GM18520 (cell line): ENCODE data around the gene KRT33B.
"Not testable (repeated sequence)": the region's sequence is repeated elsewhere in the genome, so short reads cannot be mapped to it uniquely, and the experiment has no call there.

Experiments
- ATAC-seq: cut with Tn5 transposase; IDR thresholded peaks from one replicate; pipeline ENCODE4 v1.9.1; 2021; ENCODE audit not compliant: unreplicated experiment

The KRT33B gene

DNA sequence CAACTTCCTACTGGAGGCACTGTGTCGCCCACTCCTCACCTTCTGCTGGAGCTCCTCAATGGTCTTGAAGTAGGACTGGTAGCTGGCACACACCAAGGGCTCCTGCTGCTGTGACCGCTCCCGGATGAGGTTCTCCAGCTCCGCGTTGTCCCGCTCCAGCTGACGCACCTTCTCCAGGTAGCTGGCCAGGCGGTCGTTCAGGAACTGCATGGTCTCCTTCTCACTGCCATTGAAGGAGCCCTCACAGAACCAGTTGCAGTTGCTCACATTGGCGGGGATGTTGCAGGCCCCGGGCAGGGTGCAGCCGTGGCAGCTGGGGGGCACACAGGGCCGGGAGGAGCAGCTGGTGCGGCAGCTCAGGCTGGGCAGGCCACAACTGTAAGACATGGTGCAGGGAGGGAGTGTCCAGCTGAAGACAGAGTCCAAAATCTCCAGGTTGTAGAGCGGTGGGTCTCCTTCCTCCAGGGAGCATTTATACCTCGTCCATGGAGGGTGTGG, 19.2 kb downstream of the KRT33B start, which contains the start of gene KRT33A:
Gene KRT33A, minus strand, starts transcription at position 448 of the 498 bp plus-strand sequence. Its CDS starts 61 bp downstream, at position 387.
- not testable (repeated sequence) for ATAC-seq

DNA sequence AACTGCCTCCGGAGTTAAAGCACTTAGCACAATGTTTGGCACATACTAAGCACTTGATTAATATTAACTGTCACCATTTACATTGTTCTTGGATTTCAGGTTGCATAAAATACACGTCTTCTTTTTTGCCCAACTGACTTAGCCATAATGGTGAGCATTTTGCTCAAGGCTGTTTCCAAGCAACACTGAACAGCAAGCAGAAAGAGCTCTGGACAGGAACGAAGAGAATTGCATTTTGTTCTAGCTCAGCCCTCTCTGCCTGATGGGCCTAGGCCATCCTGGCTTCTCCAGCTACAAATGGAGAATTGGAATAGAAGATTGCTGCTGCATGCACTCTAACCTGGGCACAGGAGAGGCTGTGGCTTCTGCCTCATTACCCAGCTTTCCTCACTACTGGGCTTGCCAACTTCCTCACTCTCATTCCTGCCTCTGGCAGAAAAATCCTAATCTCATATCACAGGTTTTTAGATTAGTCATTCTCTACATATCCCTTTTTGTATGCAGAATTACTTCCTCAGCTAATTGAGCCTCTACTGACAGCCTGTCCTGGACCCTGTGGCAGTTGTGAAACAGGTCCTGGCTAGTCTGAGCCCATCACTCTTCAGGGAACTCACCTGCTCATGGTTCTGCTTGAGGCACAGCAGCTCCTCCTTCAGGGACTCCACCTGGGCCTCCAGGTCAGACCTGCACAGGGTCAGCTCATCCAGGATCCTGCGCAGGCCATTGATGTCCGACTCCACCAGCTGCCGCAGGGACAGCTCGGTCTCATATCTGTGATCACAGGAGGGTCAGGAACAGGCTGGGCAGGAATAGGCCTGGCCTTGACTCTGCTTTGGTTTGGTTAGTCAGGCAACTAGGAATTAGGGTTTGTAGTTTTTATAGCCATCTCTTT, 21.5 kb downstream of the KRT33B start:
- no peak for ATAC-seq

DNA sequence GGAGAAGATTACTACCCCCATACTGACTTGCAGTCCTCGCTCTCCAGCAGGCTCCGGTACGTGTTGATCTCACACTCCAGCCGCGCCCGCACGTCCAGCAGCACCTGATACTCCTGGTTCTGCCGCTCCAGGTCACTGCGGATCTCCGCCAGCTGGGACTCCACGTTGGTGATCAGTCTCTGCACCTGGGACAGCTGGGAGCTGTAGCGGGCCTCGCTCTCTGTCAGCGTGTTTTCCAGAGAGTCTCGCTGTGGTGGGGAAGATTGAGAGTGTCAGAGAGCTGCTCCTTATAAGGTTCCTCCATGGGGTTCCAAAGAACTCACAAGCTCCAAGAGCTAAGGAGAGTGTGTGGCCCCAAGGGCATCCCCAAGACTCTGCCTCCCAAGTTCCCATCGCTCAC, 23.2 kb downstream of the KRT33B start:
- not testable (repeated sequence) for ATAC-seq

DNA sequence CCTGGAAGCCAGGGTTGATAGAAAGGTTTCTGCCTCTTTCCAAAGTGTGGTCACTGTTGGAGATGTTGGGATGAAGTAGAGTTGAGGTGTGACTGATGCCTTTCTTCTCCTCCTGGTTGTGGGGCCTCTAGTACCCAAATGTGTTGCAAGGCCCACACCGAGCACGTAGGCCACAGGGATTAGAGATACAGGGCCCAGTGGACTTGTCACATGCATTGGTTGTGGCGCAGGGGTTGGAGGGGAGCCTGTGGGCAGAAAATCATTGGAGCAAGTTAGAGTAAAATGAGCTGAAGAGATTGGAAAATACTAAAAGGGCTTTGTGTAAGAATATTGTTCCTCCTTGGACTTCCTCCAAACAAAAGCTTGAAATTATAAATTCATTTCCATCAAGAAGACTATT, 23.6 kb downstream of the KRT33B start:
- no peak for ATAC-seq

DNA sequence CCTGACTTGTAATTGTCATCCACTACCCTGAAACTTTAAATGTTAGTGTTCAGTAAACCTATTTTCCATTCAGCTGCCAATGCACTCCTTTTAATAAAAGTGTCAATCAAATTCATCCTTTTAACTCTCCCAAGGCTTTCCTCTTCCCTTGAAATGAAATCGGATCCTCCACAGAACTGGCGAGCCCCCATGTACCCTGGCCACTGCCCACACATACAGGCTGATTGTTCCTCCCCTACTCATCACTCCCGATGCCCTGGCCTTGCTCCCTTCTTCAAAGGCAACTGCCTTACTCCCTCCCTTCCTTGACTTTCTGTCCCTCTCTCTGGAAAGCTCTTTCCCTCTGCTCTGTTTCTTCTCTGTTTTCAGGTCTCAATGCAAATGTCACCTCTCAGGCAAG, 26.6 kb downstream of the KRT33B start:
- ATAC-seq: no peak

DNA sequence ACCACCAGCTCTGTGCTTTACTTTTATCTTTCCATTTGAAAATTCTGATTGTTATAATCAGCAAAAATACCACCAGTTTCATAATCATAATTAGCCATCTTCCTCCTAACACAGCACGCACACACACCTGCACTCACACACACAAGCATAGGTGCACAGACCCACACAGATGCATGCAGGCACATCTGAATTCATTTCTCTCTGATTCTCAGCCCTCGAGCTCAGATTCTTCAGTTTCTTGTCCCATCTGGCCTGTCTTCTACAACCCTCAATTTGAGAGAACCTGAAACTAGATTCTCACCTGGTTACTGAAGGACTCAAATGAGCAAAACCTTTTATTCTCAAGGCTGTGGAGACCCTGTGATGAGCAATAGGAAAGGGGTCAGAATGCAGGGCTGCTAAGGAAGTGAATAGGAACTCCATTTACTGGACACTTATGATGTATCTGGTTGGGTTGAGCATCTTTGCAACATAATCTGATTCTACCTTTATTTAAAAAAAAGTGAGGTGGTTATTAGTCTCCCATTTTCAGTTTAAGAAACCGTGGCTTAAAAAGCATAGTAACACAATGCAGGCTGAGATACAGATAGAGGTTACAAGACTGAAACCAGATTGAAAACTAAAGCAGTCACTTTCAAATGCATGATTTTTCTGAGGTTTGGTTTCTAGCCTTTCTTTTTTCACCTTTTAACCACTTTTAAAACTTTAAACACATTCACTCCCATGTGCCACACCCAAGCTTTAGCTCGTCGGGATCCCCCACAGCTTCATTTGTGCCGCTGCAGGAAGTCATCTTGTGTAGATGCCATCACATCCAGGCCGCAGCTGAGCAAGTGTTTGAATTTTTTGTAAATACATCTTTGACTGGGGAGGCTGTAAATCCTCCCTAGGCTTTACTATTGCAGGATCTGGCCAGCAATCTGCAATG, 28.4 kb downstream of the KRT33B start:
- no peak for ATAC-seq

DNA sequence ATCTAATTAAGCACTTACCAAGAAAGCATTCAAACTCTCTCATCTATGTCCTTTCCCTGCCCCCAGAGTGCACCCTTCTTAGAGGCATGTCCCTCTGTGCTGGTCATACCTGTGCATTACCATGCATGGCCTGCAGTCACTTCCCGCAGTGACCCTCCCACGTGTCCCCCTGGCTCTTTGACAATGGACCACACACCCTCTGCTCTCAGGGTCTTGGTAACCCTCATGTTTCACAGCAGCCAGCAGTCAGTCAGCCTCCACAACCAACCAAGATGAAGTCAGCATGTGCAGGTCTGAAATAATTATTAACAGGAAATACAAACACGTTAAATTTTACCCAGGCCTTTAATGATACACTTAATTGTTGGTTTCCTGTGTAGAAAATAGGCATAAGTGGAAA, 29.1 kb downstream of the KRT33B start:
- no peak for ATAC-seq

DNA sequence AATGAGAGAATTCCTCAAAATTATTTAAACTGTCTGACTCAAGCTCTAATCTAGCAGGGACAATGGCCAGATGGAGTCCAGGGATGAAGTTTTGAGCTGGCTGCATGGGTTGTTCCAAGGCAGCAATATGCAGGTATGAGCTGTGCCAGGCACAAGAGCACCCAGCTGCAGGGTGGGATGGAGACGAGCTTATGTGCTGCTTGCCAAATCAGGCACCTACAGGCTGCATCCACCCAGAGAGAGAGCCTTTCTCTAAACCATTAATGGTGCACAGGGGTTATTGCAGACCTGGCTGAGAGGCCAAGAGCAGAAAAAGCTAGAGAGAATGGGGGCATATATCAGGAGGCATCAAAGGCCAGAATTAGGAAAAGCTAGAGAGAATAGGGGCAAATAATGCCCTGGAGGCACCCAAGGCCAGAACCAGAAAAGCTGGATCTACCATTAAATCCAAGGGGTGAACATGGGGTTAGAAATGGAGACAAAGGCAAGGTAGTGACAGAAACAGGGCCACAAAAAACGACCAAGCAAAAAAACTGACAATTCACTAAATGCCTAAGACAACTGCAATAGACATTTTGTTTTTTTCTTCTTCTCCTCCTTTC, 29.9 kb downstream of the KRT33B start:
- ATAC-seq: no peak

DNA sequence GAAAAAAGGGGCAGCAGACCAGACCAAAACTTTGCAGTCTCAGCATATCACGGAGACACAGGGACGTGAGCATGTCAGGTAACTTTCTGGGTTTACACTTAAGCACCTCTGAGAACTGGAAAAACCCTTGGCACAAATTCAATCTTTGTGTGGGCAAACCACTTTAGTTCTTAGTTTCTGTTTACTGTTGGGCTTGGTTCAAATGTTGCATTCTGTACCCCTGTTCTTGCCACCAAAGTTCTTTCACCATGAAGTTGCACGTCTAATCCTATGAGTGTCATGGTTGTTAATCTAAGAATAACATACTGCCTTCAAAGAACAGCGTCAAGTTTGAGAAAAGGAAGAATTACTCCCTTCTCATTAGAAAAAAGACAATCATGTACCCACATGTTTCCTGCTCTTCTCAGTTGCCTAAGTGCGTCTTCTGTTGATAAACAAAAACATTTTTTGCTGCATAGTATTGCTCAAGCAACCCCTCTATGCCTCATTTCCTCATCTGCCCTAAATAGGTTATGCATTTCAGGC, 30.6 kb downstream of the KRT33B start:
- no peak for ATAC-seq

DNA sequence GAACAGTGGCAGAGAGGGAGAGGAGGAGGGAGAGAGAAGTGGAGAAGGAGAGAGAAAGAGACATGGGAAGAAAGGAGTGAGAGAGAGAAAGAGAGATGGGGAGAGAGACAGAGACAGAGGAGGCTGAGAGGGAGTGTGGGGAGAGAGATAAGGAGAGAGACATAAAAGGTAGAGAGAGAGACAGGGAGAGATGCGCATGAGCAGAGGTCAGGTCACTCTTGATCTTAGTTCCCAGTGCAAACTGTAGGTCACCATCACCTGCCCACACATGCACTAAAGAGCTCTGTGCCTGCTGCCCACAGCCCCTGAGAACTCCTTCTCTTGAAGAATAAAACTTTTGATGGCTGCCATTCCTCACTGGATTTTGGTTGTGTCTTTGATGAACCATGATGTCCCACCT, 33.9 kb downstream of the KRT33B start:
- no peak for ATAC-seq

DNA sequence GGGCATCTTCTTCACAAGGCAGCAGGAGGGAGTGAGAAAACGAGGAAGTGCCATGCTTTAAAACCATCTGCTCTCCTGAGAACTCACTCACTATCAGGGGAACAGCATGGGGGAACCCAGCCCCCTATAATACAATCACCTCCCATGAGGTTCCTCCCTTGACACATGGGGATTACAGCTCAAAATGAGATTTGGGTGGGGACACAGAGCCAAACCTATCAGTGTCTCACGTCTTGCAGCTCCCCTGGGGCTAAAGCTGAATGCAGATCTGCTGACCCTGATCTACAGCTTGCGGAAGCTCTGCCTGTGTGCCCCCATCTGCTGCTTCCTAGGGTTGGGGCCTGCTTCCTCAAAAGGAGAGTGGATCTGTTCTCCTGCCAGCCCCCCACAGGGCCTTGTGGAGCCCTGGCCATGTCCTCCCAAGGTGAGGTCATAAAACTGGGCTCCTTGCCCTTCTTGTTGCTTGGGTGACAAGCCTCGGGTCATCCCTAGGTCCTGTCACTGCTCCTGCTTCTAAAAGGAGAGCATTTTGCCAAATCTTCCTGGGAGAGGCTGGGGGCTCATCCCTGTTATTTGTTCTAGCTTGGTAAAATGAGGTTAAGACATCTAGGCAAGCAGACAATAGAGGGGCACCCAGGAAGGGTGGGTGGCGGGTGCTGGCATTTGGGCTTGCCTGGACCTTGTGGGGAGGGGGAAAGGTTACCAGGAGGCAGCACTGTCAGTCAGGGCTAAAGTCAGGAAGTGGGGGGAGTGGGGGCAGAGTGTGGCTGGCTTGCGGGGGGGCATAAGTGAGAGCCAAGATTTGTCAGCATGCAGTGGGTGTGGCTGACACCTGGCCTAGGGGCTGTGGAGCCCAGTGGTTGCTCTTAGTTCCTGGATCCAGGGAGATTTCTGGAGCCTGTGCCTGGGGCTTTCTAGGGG, 35.0 kb downstream of the KRT33B start:
- no peak for ATAC-seq

DNA sequence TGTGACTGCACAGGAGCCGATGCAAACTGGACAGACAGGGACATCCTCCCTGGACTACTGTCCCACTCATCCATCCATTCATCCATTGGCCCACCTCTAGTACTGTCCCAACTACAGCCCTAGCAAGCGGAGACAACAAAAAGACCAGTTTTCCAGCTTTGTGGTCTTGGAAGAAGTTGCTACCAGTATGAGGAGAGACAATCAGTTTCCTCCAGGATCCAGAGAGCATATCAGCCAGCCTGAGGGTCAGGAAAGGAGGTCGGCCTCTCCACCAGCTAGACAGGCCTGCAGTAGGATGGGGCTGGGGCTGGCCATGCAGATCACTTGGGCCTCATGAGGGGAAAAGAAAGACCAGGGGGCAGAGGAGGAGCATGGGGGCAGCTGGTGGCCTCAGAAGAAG, 35.8 kb downstream of the KRT33B start:
- ATAC-seq: no peak

DNA sequence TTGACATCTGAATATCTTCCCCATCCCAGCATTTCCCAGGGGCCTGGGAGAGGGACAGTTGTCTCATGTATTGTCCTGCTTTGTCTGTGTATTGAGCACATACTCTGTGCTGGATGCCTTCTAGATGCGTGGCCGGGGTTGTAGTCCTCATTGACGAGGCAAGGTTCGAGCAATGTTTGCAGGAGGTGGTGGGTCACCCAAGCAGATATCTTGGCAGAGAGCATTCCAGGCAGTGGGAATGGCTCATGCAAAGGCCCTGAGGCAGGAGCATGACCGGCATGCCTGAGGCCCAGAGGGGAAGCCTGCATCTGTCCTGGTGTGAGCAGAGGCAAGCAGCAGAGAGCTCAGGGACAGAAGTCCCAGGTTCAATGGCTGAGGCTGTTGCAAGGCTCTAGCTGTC, 36.5 kb downstream of the KRT33B start:
- no peak for ATAC-seq

DNA sequence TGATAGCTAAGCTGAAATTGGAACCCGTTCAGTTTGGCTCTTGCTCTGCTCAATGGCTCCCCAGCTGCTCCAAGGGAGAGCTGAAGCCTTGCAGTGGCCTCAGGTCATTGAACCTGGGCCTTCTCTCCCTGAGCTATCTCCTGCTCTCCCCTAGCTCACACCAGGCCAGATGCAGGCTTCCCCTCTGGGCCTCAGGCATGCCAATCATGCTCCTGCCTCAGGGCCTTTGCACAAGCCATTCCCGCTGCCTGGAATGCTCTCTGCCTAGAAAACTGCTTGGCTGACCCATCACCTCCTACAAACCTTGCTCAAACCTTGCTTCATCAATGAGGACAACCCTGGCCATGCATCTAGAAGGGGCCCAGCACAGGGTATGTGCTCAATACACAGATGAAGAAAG, 37.4 kb downstream of the KRT33B start:
- no peak for ATAC-seq

DNA sequence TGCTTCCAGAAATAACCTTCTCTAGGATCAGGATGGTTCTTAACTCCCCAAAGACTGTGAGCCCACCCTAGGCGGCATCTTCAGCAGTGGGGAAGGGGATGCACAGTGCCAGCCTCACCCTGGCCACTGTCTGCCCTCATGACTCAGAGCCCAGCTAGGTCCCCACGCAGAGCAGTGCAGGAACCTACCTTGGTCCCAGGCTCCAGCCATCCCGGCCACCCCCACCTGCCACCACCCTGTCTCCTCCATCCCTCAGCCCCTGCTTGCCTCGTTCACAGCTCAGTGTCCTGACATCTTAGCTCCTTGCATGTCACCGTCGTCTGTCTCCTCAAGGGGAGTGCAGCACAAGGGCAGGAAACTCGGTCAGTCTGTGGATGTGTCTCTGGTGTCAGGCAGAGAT, 38.0 kb downstream of the KRT33B start:
- no peak for ATAC-seq

DNA sequence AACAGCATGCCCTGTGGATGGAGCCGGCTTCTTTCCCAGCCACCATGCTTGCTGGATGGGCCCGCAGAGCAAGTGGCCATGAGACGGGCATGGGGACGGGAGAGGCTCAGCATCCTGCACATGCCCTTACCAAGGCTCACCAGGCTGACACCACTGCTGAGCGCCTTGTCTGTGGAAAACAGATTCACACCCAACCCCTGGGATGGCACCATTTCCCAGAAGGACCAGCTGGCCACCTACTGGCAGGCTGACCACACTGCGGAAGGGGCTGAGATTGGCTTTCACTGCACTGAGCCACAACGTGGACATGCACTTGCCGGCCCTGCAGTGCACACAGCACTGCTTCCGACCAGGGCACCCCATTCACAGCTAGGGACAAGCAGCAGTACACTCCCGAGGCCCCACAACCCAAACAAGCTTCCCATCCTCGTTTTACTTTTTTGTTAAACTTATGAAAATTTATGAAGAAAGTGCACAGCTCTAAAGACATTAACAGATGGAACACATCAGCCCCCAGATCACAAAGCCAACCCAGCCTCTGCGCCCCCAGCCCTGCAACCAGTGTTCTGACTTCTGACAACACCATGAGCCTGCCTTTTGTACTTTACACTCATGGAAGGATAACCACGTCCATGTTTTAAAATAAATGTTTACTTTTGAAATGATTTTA, 40.2 kb downstream of the KRT33B start:
- ATAC-seq: no peak

DNA sequence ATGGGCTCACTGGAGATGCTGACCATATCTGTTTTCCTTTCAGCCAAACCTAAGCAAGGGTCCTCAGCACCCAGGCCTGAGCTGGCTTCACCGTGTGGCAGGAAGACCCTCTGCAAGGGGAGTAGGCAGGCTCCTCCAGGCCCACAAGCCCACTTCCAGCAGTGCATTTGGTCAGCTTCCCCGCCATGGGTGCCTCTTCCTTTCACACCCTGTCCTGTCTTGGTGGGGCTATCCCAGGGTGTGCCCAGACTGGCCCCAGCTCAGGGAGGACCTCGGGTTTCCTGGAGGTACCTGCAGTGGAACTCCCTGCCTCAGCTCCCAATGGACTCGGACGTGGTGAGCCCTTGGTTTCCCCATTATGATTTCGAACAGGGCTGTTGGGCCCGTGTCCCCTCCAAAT, 41.4 kb downstream of the KRT33B start:
- no peak for ATAC-seq

DNA sequence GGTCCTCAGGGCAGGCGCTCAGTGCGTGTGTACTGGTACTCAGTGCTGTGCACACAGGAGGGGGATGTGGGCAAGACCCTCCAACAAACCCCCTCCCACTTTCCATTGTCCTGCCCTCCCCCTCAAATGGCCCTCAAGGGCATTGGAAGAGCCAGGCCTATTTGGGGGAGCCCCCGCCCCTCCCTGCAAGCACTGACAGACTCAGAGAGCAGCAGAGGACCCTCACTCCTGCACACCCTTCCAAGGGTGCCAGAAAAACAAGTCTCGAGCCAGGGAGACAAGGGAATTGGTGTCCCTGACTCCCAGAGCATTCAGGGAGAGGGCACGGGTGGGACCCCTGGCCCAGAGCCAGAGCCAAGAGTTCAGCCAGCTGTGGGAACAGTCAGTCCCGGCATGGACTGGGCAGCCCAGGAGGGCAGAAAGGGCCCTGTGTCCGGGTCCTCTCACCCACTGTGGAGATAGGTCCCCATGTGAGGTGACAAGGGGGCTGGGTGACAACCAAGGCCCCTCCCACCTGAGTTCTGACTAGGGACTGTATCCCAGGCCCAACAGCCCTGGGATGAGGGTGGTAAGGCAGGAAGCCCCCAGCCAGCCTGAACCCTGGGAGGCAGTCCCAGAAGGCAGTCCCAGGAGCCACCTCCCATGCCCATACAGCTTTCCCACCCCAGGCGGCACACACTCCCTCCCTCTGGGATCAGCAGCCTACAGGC, 42.0 kb downstream of the KRT33B start:
- ATAC-seq: no peak
